ENCODE measurements around the gene ATP4A. TPM values are rescaled to one million over a fixed set of nuclear protein-coding genes. Genes with fewer than 3 reads are reported as not detected.

ATP4A gene
- total and polyA plus RNA-seq, 7 donors = 0.10 TPM; not detected in 6

DNA sequence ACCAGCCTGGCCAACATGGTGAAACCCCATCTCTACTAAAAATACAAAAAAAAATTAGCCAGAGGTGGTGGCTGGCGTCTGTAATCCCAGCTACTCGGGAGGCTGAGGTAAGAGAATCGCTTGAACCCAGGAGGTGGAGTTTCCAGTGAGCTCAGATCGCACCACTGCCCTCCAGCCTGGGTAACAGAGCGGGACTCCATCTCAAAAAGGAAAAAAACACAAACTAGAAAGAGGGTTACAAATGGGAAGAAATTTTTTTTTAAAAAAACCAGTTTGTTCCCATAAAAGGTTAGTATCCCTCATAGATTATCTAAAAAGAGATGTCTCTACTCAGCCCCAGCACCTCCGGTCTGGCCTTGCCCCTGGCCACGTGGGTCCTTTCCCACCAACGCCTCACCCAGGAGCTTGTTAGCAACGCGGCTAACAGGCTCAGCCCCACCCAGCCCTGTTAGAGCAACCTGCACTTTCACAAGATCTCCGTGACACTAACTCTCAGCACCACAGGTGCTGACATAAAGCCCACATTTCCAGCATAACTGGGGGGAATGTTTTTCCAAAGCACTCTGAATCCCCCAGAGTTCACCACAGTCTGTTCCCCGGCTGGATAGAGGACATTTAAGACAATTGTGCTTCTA lies 54.3 kb downstream of the ATP4A start:
- TF ChIP-seq POLR2AphosphoS5 (IDR thresholded peaks at IDR 0.05) = no peak
- TF ChIP-seq POLR2A (IDR thresholded peaks at IDR 0.05) = no peak
- no peak for TF ChIP-seq EP300 (IDR thresholded peaks at IDR 0.05)
- TF ChIP-seq, protein P1, sequence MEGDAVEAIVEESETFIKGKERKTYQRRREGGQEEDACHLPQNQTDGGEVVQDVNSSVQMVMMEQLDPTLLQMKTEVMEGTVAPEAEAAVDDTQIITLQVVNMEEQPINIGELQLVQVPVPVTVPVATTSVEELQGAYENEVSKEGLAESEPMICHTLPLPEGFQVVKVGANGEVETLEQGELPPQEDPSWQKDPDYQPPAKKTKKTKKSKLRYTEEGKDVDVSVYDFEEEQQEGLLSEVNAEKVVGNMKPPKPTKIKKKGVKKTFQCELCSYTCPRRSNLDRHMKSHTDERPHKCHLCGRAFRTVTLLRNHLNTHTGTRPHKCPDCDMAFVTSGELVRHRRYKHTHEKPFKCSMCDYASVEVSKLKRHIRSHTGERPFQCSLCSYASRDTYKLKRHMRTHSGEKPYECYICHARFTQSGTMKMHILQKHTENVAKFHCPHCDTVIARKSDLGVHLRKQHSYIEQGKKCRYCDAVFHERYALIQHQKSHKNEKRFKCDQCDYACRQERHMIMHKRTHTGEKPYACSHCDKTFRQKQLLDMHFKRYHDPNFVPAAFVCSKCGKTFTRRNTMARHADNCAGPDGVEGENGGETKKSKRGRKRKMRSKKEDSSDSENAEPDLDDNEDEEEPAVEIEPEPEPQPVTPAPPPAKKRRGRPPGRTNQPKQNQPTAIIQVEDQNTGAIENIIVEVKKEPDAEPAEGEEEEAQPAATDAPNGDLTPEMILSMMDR (IDR thresholded peaks at IDR 0.05) = no peak
- no peaks in the 10 kb centered on the region for H3K36me3 ChIP-seq
- peak overlapping the region in 1 of 4 donors; percentile 15 for H3K27ac ChIP-seq
- WGBS, 2 donors = 22 to 32% methylated on average over 12 of the region's 12 CpGs
- no peaks in the 10 kb centered on the region for H3K9me3 ChIP-seq
- intact Hi-C loops (cut with DNase I) = no loop called here
- H3K27me3 ChIP-seq = peaks cover 8 to 76% (median 57%) of the 10 kb centered on the region in 3 donors
- H3K4me3 ChIP-seq = no peak overlapping the region
- DNase-seq = no peak
- H3K4me1 ChIP-seq = peaks cover 0 to 15% (median 11%) of the 10 kb centered on the region in 4 donors

DNA sequence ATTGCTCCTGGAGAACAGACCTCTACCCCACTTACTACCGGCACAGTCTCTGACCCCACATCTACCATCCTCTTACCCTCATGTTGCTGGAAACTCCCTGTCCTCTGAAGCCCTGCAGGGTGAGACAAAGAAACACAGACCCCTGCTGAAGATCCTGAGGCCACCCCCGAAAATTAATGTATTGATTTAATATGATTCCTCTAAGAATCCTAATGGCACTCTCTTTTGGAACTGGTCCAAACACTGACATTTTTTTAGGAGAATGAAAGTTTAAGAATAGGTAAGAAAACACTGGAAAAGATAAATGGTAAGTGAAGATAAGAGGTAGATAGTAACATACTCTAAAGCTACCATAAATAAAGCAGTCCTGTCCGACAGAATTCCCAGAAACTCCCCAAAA lies 55.3 kb downstream of the ATP4A start:
- Histone ChIP-seq H3K27ac (no peak overlapping the region), H3K36me3 (no peaks in the 10 kb centered on the region), H3K4me1 (peaks cover 0 to 15% (median 11%) of the 10 kb centered on the region in 4 donors), H3K4me3 (no peak overlapping the region), H3K27me3 (peaks cover 8 to 66% (median 47%) of the 10 kb centered on the region in 3 donors), H3K9me3 (no peaks in the 10 kb centered on the region)
- no peak for DNase-seq
- intact Hi-C loops (cut with DNase I) = no loop called here
- WGBS, 2 donors = 93 to 95% methylated on average over 3 of the region's 3 CpGs
- no peak for TF ChIP-seq POLR2AphosphoS5 (IDR thresholded peaks at IDR 0.05)
- TF ChIP-seq, protein P1 (IDR thresholded peaks at IDR 0.05) = no peak
- TF ChIP-seq POLR2A (IDR thresholded peaks at IDR 0.05) = no peak
- TF ChIP-seq EP300 (IDR thresholded peaks at IDR 0.05) = no peak

DNA sequence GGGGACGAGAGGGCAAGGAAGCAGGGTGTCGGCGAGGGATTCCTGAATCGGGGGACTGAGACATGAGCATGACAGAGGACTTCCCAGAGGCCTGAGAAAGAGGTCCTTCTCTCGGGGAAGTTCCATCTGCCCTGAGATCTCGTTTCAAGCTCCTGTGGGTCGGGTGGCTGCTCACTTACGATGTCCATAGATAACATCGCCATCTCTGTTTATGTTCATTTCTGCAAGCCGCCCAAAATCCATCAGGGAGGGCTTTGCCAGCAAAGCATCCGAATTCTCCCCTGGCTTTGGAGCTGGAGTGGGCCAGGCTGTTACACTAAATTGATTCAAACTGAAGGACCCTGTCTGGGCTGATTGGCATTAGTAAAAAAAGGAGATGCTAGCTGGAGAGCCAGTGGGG lies 55.9 kb downstream of the ATP4A start:
- intact Hi-C loops (cut with DNase I) = no loop called here
- peaks cover 0 to 15% (median 11%) of the 10 kb centered on the region in 4 donors for H3K4me1 ChIP-seq
- peaks cover 8 to 60% (median 41%) of the 10 kb centered on the region in 3 donors for H3K27me3 ChIP-seq
- no peak overlapping the region for H3K4me3 ChIP-seq
- no peak for TF ChIP-seq POLR2A (IDR thresholded peaks at IDR 0.05)
- TF ChIP-seq, protein P1 (IDR thresholded peaks at IDR 0.05) = no peak
- no peak for TF ChIP-seq EP300 (IDR thresholded peaks at IDR 0.05)
- no peak for TF ChIP-seq POLR2AphosphoS5 (IDR thresholded peaks at IDR 0.05)
- no peaks in the 10 kb centered on the region for H3K36me3 ChIP-seq
- WGBS, 2 donors = 90 to 91% methylated on average over 11 of the region's 11 CpGs
- H3K9me3 ChIP-seq = no peaks in the 10 kb centered on the region
- no peak overlapping the region for H3K27ac ChIP-seq
- DNase-seq = no peak

DNA sequence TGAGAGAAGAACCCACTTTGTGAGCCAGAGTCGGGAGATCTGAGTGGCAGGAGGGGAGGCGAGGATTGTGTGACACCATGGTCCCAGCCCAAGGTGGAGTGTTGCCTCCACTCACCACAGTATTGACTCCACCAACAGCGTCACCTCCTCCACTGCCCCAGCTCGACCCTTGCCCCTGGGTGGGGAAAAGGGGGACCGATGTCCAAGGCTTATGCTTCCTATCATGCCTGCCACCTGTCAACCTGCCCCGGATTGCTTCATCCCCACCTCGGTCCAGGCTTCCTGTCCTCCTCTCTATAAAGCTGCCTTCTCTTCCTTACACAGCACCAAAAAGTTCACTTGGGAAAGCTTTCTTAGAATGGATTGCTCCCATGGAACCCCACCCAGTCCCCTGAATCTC lies 57.4 kb downstream of the ATP4A start:
- TF ChIP-seq POLR2A (IDR thresholded peaks at IDR 0.05) (no peak), EP300 (IDR thresholded peaks at IDR 0.05) (no peak), POLR2AphosphoS5 (IDR thresholded peaks at IDR 0.05) (no peak)
- TF ChIP-seq, protein P1 (IDR thresholded peaks at IDR 0.05) = no peak
- Histone ChIP-seq H3K36me3 (no peaks in the 10 kb centered on the region), H3K4me3 (no peak overlapping the region), H3K9me3 (no peaks in the 10 kb centered on the region), H3K27me3 (peaks cover 8 to 46% (median 29%) of the 10 kb centered on the region in 3 donors), H3K27ac (no peak overlapping the region), H3K4me1 (peaks cover 0 to 15% (median 11%) of the 10 kb centered on the region in 4 donors)
- intact Hi-C loops (cut with DNase I) = no loop called here
- WGBS, 2 donors = 80 to 81% methylated on average over 7 of the region's 7 CpGs
- no peak for DNase-seq

Data from sigmoid colon (tissue), 7 donors.